MM.1S (cell line): Measurements from ENCODE around the gene KRTAP12-4.
"Not testable (repeated sequence)": the region's sequence is repeated elsewhere in the genome, so short reads cannot be mapped to it uniquely, and the experiment has no call there.

Experiments used
- DNase-seq: peaks from one replicate; pipeline ENCODE4 v3.0.0-alpha.2; 2015
- H2AFZ ChIP-seq: fragments of 300-600 bp; sonication (generic); 2 replicates; pipeline ENCODE4 v1.6.0; 2016; ENCODE audit warnings: antibody characterized with exemption, low read length
- H3F3A ChIP-seq: fragments of 300-600 bp; sonication (generic); 2 replicates; pipeline ENCODE4 v1.6.1; 2016; ENCODE audit warnings: mild to moderate bottlenecking, antibody characterized with exemption, low read length, moderate library complexity, mixed read lengths; ENCODE audit not compliant: insufficient read depth
- H3K27ac ChIP-seq: fragments of 300-600 bp; sonication (generic); 2 replicates; pipeline ENCODE4 v1.5.1; 2016; ENCODE audit warnings: mild to moderate bottlenecking, low read length
- H3K27me3 ChIP-seq: fragments of 300-600 bp; sonication (generic); replicated peaks from 2 replicates; pipeline ENCODE4 v1.6.0; 2016; ENCODE audit warnings: low read length; ENCODE audit not compliant: insufficient read depth
- H3K36me3 ChIP-seq: fragments of 300-600 bp; sonication (generic); replicated peaks from 2 replicates; pipeline ENCODE4 v1.6.1; 2016; ENCODE audit warnings: mild to moderate bottlenecking, low read length, mixed read lengths; ENCODE audit not compliant: insufficient read depth
- H3K4me1 ChIP-seq: fragments of 300-600 bp; sonication (generic); 2 replicates; pipeline ENCODE4 v1.6.1; 2016; ENCODE audit warnings: low read length, mixed read lengths
- H3K4me2 ChIP-seq: fragments of 300-600 bp; sonication (generic); 2 replicates; pipeline ENCODE4 v1.6.0; 2016; ENCODE audit warnings: low read depth, low read length
- H3K4me3 ChIP-seq: fragments of 300-600 bp; sonication (generic); 2 replicates; pipeline ENCODE4 v1.5.1; 2016; ENCODE audit warnings: low read length, mixed read lengths
- H3K79me2 ChIP-seq: fragments of 300-600 bp; sonication (generic); 2 replicates; pipeline ENCODE4 v1.6.1; 2016; ENCODE audit warnings: mixed run types, low read length, mixed read lengths
- H3K9ac ChIP-seq: fragments of 300-600 bp; sonication (generic); 2 replicates; pipeline ENCODE4 v1.6.1; 2016; ENCODE audit warnings: low read length, mixed read lengths
- H3K9me2 ChIP-seq: fragments of 300-600 bp; sonication (generic); replicated peaks from 2 replicates; pipeline ENCODE4 v1.6.1; 2016; ENCODE audit warnings: mild to moderate bottlenecking, low read length, mixed read lengths; ENCODE audit not compliant: insufficient read depth
- H3K9me3 ChIP-seq: fragments of 300-600 bp; sonication (generic); replicated peaks from 2 replicates; pipeline ENCODE4 v1.6.1; 2016; ENCODE audit warnings: mild to moderate bottlenecking, low read length, mixed read lengths; ENCODE audit not compliant: insufficient read depth
- H4K20me1 ChIP-seq: fragments of 300-600 bp; sonication (generic); 2 replicates; pipeline ENCODE4 v1.6.1; 2016; ENCODE audit warnings: mild to moderate bottlenecking, low read length, moderate library complexity, mixed read lengths; ENCODE audit not compliant: insufficient read depth
- CTCF ChIP-seq: fragments of 300-600 bp; sonication (generic); IDR thresholded peaks from 2 replicates; pipeline ENCODE4 v1.5.1; 2016; ENCODE audit warnings: antibody characterized with exemption, low read length, mixed read lengths
- EZH2 ChIP-seq: fragments of 300-600 bp; sonication (generic); optimal IDR thresholded peaks from 2 replicates; pipeline ENCODE3; 2017; ENCODE audit warnings: low read depth, mild to moderate bottlenecking, antibody characterized with exemption, low read length, mixed read lengths
- EZH2phosphoT487 ChIP-seq: fragments of 300-600 bp; sonication (generic); IDR thresholded peaks from 2 replicates; pipeline ENCODE4 v1.6.1; 2018; ENCODE audit warnings: antibody characterized with exemption, low read length

Gene KRTAP12-4

GRCh38 chr21:44639331-44639655 is 15.2 kb downstream of the KRTAP12-4 start:
- no peaks in the 10 kb centered on the region for H3K36me3 ChIP-seq
- H3K4me2 ChIP-seq, result no peak overlapping the region
- no peaks in the 10 kb centered on the region for H3K4me1 ChIP-seq
- H4K20me1 ChIP-seq, result no peaks in the 10 kb centered on the region
- H3K9me3 ChIP-seq, result no peaks in the 10 kb centered on the region
- no peak for DNase-seq
- H3K79me2 ChIP-seq, result no peaks in the 10 kb centered on the region
- H3K9ac ChIP-seq, result no peak overlapping the region
- H3K4me3 ChIP-seq, result no peak overlapping the region
- H3F3A ChIP-seq, result no peaks in the 10 kb centered on the region
- no peaks in the 10 kb centered on the region for H3K9me2 ChIP-seq
- TF ChIP-seq EZH2phosphoT487, result no peak
- TF ChIP-seq EZH2, result no peak
- no peak for TF ChIP-seq CTCF
- peaks cover 79% of the 10 kb centered on the region for H3K27me3 ChIP-seq
- no peak overlapping the region for H3K27ac ChIP-seq
- no peak overlapping the region for H2AFZ ChIP-seq

- H3K79me2 ChIP-seq, H3K9ac ChIP-seq, H3K36me3 ChIP-seq: not testable (repeated sequence)
Observed at GRCh38 chr21:44638506-44639330, 15.7 kb downstream of the KRTAP12-4 start.

GRCh38 chr21:44637851-44638348 is 16.6 kb downstream of the KRTAP12-4 start:
- H3K27ac ChIP-seq, H3K9me2 ChIP-seq, H3K4me3 ChIP-seq, H3F3A ChIP-seq, H3K4me1 ChIP-seq, H3K4me2 ChIP-seq, H3K9me3 ChIP-seq, H2AFZ ChIP-seq, H3K79me2 ChIP-seq, H3K9ac ChIP-seq, H4K20me1 ChIP-seq, H3K36me3 ChIP-seq, DNase-seq: not testable (repeated sequence)
- H3K27me3 ChIP-seq, result peaks cover 79% of the 10 kb centered on the region

More at GRCh38 chr21:44638506-44639330, 15.7 kb downstream of the KRTAP12-4 start:
- not testable (repeated sequence) for H3K4me1 ChIP-seq, H2AFZ ChIP-seq, H3F3A ChIP-seq, H3K9me3 ChIP-seq, H3K4me2 ChIP-seq, H3K4me3 ChIP-seq, H4K20me1 ChIP-seq, H3K27ac ChIP-seq, H3K9me2 ChIP-seq, DNase-seq
- peaks cover 79% of the 10 kb centered on the region for H3K27me3 ChIP-seq

GRCh38 chr21:44637018-44637850 is 17.2 kb downstream of the KRTAP12-4 start, which contains the start of gene KRTAP10-10:
Gene KRTAP10-10 (plus strand): TSS chr21:44637356. CDS start chr21:44637418, 62 bp downstream.
- no peak within 1 kb of the TSS for H3K4me2 ChIP-seq
- H3K9me3 ChIP-seq, result no peaks in the 10 kb centered on the region
- H3K4me3 ChIP-seq, result no peak within 1 kb of the TSS
- H4K20me1 ChIP-seq, result no peaks in the 10 kb centered on the region
- no peaks in the 10 kb centered on the region for H3K4me1 ChIP-seq
- H3K9ac ChIP-seq, result no peak within 1 kb of the TSS
- no peak for DNase-seq
- no peaks in the 10 kb centered on the region for H3K36me3 ChIP-seq
- no peaks in the 10 kb centered on the region for H3F3A ChIP-seq
- no peaks in the 10 kb centered on the region for H3K9me2 ChIP-seq
- TF ChIP-seq EZH2 (no peak), EZH2phosphoT487 (no peak), CTCF (no peak)
- H3K79me2 ChIP-seq, result no peaks in the 10 kb centered on the region
- no peak within 1 kb of the TSS for H2AFZ ChIP-seq
- H3K27ac ChIP-seq, result no peak within 1 kb of the TSS
- H3K27me3 ChIP-seq, result peaks cover 80% of the 10 kb centered on the region
